Measurements from ENCODE around the gene SEC63. TPM values are rescaled to one million over a fixed set of nuclear protein-coding genes. Genes with fewer than 3 reads are reported as not detected.

The SEC63 gene
- total and polyA plus RNA-seq, 2 of the 4 experiments (the other 2 are of a cell fraction): 8.6 to 22.4 TPM

- Histone ChIP-seq H3K4ac (ENCODE audit: low read depth, low read length) (no peak overlapping the region), H3K27ac (ENCODE audit: insufficient read depth, low read length) (no peak overlapping the region), H2AK5ac (ENCODE audit: low read depth, low read length) (no peak overlapping the region), H2BK20ac (ENCODE audit: low read depth, low read length) (no peak overlapping the region), H3K4me2 (ENCODE audit: low read depth, low read length) (no peak overlapping the region), H2AK9ac (replicated peaks; ENCODE audit: low read depth, low read length, poor library complexity) (no peak overlapping the region), H4K91ac (ENCODE audit: insufficient read depth, low read depth, low read length) (no peak overlapping the region), H2BK5ac (ENCODE audit: low read depth, low read length, poor library complexity, severe bottlenecking) (no peak overlapping the region), H3K23ac (ENCODE audit: low read depth, low read length) (no peak overlapping the region), H3K79me1 (ENCODE audit: low read depth in 1 of 2, low read length in 2 of 2) (no peaks in the 10 kb centered on the region), H3K18ac (ENCODE audit: low read depth, low read length) (no peak overlapping the region), H2BK15ac (ENCODE audit: low read depth, low read length) (no peak overlapping the region), H4K20me1 (ENCODE audit: insufficient read depth, low read length) (no peaks in the 10 kb centered on the region), H2AFZ (replicated peaks; ENCODE audit: low read length, poor library complexity) (no peak overlapping the region), H4K5ac (ENCODE audit: low read depth, low read length) (no peak overlapping the region), H3K36me3 (ENCODE audit: control insufficient read depth, insufficient read depth, low read length) (no peaks in the 10 kb centered on the region), H2BK120ac (ENCODE audit: low read depth, low read length) (no peak overlapping the region), H3K14ac (replicated peaks; ENCODE audit: low read depth, low read length) (no peak overlapping the region; the same call in 1 of the 2 replicates), H4K8ac (ENCODE audit: low read depth in 2 of 2, low read length in 2 of 2) (no peak overlapping the region), H3K27me3 (ENCODE audit: control insufficient read depth, insufficient read depth, low read length) (peaks cover 15% of the 10 kb centered on the region), H3K56ac (ENCODE audit: extremely low read depth, insufficient read depth, low read length) (no peak overlapping the region), H3K9ac (ENCODE audit: low read depth, low read length) (no peak overlapping the region), H3K9me3 (ENCODE audit: control insufficient read depth, insufficient read depth, low read length) (no peaks in the 10 kb centered on the region), H3K4me3 (ENCODE audit: insufficient read depth, low read depth, low read length) (no peak overlapping the region), H3K9me1 (ENCODE audit: insufficient read depth, low read length) (no peaks in the 10 kb centered on the region), H3K4me1 (ENCODE audit: control insufficient read depth, insufficient read depth, low read length) (no peaks in the 10 kb centered on the region)
- ChIA-PET POLR2A (ENCODE audit: unreplicated experiment) (no interaction called here), CTCF (no interaction called here)
- dilution Hi-C loops (cut with HindIII; ENCODE audit: low sequenced_read_pairs, unreplicated experiment) (no loop called here), intact Hi-C loops (cut with micrococcal nuclease) (no loop called here), in situ Hi-C loops (cut with MboI; ENCODE audit: low sequenced_read_pairs) (loop anchor here (25.0 kb wide), 1 partner anchor 646 kb away; no protein-coding TSS in a partner anchor)
- no TSS peak for BruUV-seq (replicated peaks)
- 83% methylated on average over 4 of the region's 7 CpGs; no CpG with 5 or more reads in 1 of the 2 experiments for WGBS, 2 experiments (ENCODE audit: extremely low coverage in 2 of 2, insufficient read length in 1 of 2)
- no peak for DNase-seq
- ATAC-seq (ENCODE audit: low read depth): no peak
- TF ChIP-seq MAZ (IDR thresholded peaks at IDR 0.05; ENCODE audit: borderline replicate concordance, low read depth, low read length) (no peak), POLR2A (IDR thresholded peaks at IDR 0.05; ENCODE audit: low read depth, low read length) (no peak), RFX5 (IDR thresholded peaks at IDR 0.05; ENCODE audit: low read depth, low read length) (no peak), RAD21 (IDR thresholded peaks at IDR 0.05; ENCODE audit: low read length) (no peak), BHLHE40 (IDR thresholded peaks at IDR 0.05; ENCODE audit: low read depth, low read length) (no peak), ELK1 (IDR thresholded peaks at IDR 0.05; ENCODE audit: borderline replicate concordance, low read depth, low read length) (no peak), NFE2L2 (IDR thresholded peaks at IDR 0.05; ENCODE audit: low read depth, low read length) (no peak), FOS (IDR thresholded peaks at IDR 0.05; ENCODE audit: low read depth, low read length) (no peak), MAFK (IDR thresholded peaks at IDR 0.05; ENCODE audit: low read depth, low read length) (no peak), MXI1 (IDR thresholded peaks at IDR 0.05; ENCODE audit: borderline replicate concordance, low read depth, low read length) (no peak), RCOR1 (IDR thresholded peaks at IDR 0.05; ENCODE audit: insufficient replicate concordance, low read length) (no peak)
Observed at GRCh38 chr6:107833136-107833535, 124.9 kb downstream of the SEC63 start.
